HepG2 (cell line): Measurements from ENCODE around the gene GP1BA. TPM values are rescaled to one million over a fixed set of nuclear protein-coding genes. Genes with fewer than 3 reads are reported as not detected.

Experiments
- ATAC-seq: fragments of 200-7000 bp; cut with Tn5 transposase; 3 replicates; pipeline ENCODE4 v1.9.1; 2020; ENCODE audit warnings: mild to moderate bottlenecking, moderate library complexity
- BruUV-seq: library from RNA; stranded (reverse); fragments of 400-500 nt; replicated peaks from 2 replicates; lab custom pipeline; 2021; lab: Mats Ljungman, UMichigan
- CTCF ChIA-PET: fragments of 300-600 bp; formaldehyde crosslinking; extraction: SDS; loops from one replicate; lab custom pipeline; 2021; ENCODE audit warnings: low total read pairs, inconsistent platforms, low intra/inter-chr PET ratio; lab: Yijun Ruan, JAX
- POLR2A ChIA-PET: fragments of 350-600 bp; sonication (Branson Sonifier 250); formaldehyde crosslinking; loops from one replicate; lab custom pipeline; 2020; ENCODE audit warnings: antibody characterized with exemption, inconsistent platforms; lab: Yijun Ruan, JAX
- DNase-seq: peaks from one replicate; pipeline ENCODE4 v3.0.0-alpha.2; 2015; ENCODE audit warnings: low spot score
- FAIRE-seq: peaks from 3 replicates; lab custom pipeline; 2011; peaks lifted over from hg19 to GRCh38; lab: Jason Lieb, UNC
- H2AFZ ChIP-seq: one replicate; pipeline ENCODE4 v1.6.1; 2011; ENCODE audit warnings: low read length, inconsistent platforms
- H3K27ac ChIP-seq: fragments of 300-600 bp; 3 replicates; pipeline ENCODE4 v1.8.0; 2011; ENCODE audit warnings: mixed run types, mild to moderate bottlenecking, mixed read lengths, low read length, inconsistent platforms; ENCODE audit not compliant: insufficient read depth; ENCODE audit errors: extremely low read length
- H3K27me3 ChIP-seq, 2 experiments: fragments of 200-600 bp in 1 of 2; 2 replicates in 1 of 2; 3 replicates in 1 of 2; pipeline versions ENCODE4 v1.6.0 to v1.8.0; 2011; ENCODE audit warnings: low read length in 2 of 2, mild to moderate bottlenecking in 2 of 2, moderate library complexity in 2 of 2, inconsistent platforms in 1 of 2; ENCODE audit not compliant: insufficient read depth in 2 of 2, control insufficient read depth in 1 of 2
- H3K36me3 ChIP-seq, 2 experiments: fragments of 200-600 bp in 1 of 2; replicated peaks in 1 of 2; 2 replicates in 1 of 2; 3 replicates in 1 of 2; pipeline versions ENCODE4 v1.5.1 to v1.8.0; 2011; ENCODE audit warnings: low read length in 2 of 2, inconsistent platforms in 1 of 2; ENCODE audit not compliant: insufficient read depth in 2 of 2, control insufficient read depth in 1 of 2
- H3K4me1 ChIP-seq: 2 replicates; pipeline ENCODE4 v1.5.1; 2012; ENCODE audit warnings: low read length, inconsistent platforms; ENCODE audit not compliant: insufficient read depth
- H3K4me2 ChIP-seq: 2 replicates; pipeline ENCODE4 v1.6.0; 2011; ENCODE audit warnings: low read depth, low read length, inconsistent platforms
- H3K4me3 ChIP-seq, 3 experiments: fragments of 200-600 bp in 1 of 3; sonication (generic), shearing (Covaris generic) in 1 of 3; replicated peaks in 1 of 3; 2 replicates each; pipeline ENCODE4 v1.5.1; 2011 to 2016; ENCODE audit warnings: low read length in 3 of 3, inconsistent platforms in 2 of 3, low read depth in 2 of 3, mild to moderate bottlenecking in 2 of 3, control low read depth in 1 of 3, mixed read lengths in 1 of 3; ENCODE audit not compliant: insufficient read depth in 1 of 3
- H3K79me2 ChIP-seq: one replicate; pipeline ENCODE4 v1.6.1; 2011; ENCODE audit warnings: low read length, inconsistent platforms; ENCODE audit not compliant: insufficient read depth
- H3K9ac ChIP-seq: 2 replicates; pipeline ENCODE4 v1.6.0; 2011; ENCODE audit warnings: mild to moderate bottlenecking, low read depth, low read length, inconsistent platforms; ENCODE audit not compliant: insufficient read depth
- H3K9me3 ChIP-seq: 2 replicates; pipeline ENCODE4 v1.5.1; 2012; ENCODE audit warnings: mild to moderate bottlenecking, low read length
- H4K20me1 ChIP-seq: 2 replicates; pipeline ENCODE4 v1.6.0; 2011; ENCODE audit warnings: inconsistent platforms, mild to moderate bottlenecking, low read length, moderate library complexity; ENCODE audit not compliant: insufficient read depth
- BRD4 ChIP-seq: sonication (generic); formaldehyde crosslinking; IDR thresholded peaks from 2 replicates; pipeline ENCODE4 v1.4.0; 2020; ENCODE audit warnings: missing genetic modification reagents
- ETV5 ChIP-seq: IDR thresholded peaks from 2 replicates; pipeline ENCODE4 v1.6.1; 2018; ENCODE audit warnings: missing biosample characterization, missing genetic modification reagents, inconsistent platforms, borderline replicate concordance
- GZF1 ChIP-seq: sonication (generic); formaldehyde crosslinking; IDR thresholded peaks from 2 replicates; pipeline ENCODE4 v1.5.1; 2020; ENCODE audit warnings: mild to moderate bottlenecking, missing genetic modification reagents
- HNRNPH1 ChIP-seq: fragments of 200-400 bp; formaldehyde crosslinking; optimal IDR thresholded peaks from 2 replicates; pipeline ENCODE3; 2017; ENCODE audit warnings: mild to moderate bottlenecking, low read depth, low read length
- HNRNPL ChIP-seq: fragments of 200-400 bp; formaldehyde crosslinking; IDR thresholded peaks from 2 replicates; pipeline ENCODE4 v1.6.1; 2017; ENCODE audit warnings: mild to moderate bottlenecking, low read depth, low read length
- SSRP1 ChIP-seq: IDR thresholded peaks from 2 replicates; pipeline ENCODE4 v1.6.1; 2016; ENCODE audit warnings: control low read depth
- ZFAT ChIP-seq: sonication (generic); formaldehyde crosslinking; conservative IDR thresholded peaks from 2 replicates; pipeline ENCODE4 v1.8.1; 2023; ENCODE audit warnings: missing genetic modification reagents, inconsistent platforms
- ZNF776 ChIP-seq: sonication (generic); formaldehyde crosslinking; IDR thresholded peaks from 2 replicates; pipeline ENCODE4 v1.4.0; 2020; ENCODE audit warnings: mild to moderate bottlenecking, missing genetic modification reagents
- WGBS: methylation state at CpG from one replicate; pipeline ENCODE4 v1.1.6; 2017; ENCODE audit warnings: low lambda C conversion rate; 5-methylcytosine and 5-hydroxymethylcytosine counted together
- in situ Hi-C: cut with HindIII; loops from 2 replicates; pipeline ENCODE4 v1.10.0; 2017; ENCODE audit warnings: low pct_unique_long_range_greater_than_20kb; ENCODE audit not compliant: extremely low pct_ligation_motif_present
- intact Hi-C: fragments of 100-400 bp; cut with micrococcal nuclease; formaldehyde crosslinking; loops from one replicate; pipeline ENCODE4 v1.10.0; 2022; ENCODE audit not compliant: unreplicated experiment
- polyA plus RNA-seq, 8 experiments: library from polyadenylated mRNA; depleted of rRNA in 3 of 8; stranded (reverse) in 7 of 8; unstranded in 1 of 8; fragments of >200 nt; fragmentation: Illumina TruSeq in 4 of 8; extraction: Trizol in 4 of 8; gene quantifications; 2 replicates each; pipeline versions ENCODE4 v1.2.1 to v1.2.3, GENCODE V29; 2011 to 2016; ENCODE audit warnings: low read depth in 4 of 8, missing spikeins in 1 of 8, mixed read lengths in 1 of 8; ENCODE audit not compliant: insufficient read depth in 1 of 8
- total RNA-seq, 5 experiments: library from RNA; depleted of rRNA; stranded (reverse); fragments of >200 nt; fragmentation: Illumina TruSeq; extraction: Trizol; gene quantifications; 2 replicates each; pipeline ENCODE4 v1.2.3, GENCODE V29; 2016; ENCODE audit warnings: low read depth in 1 of 5
- TF ChIP-seq, protein P1 (sequence below), 2 experiments: sonication (generic) in 1 of 2; formaldehyde crosslinking in 1 of 2; IDR thresholded peaks; 2 replicates each; pipeline versions ENCODE4 v1.6.1 to v1.9.0; 2014 to 2022; ENCODE audit warnings: antibody characterized with exemption in 1 of 2, borderline replicate concordance in 1 of 2, inconsistent platforms in 1 of 2, low read depth in 1 of 2, missing genetic modification reagents in 1 of 2
- TF ChIP-seq, protein P2 (sequence below): sonication (generic); formaldehyde crosslinking; IDR thresholded peaks from 2 replicates; pipeline ENCODE4 v1.4.0; 2020; ENCODE audit warnings: missing genetic modification reagents
- TF ChIP-seq, protein P3 (sequence below): sonication (generic); formaldehyde crosslinking; IDR thresholded peaks from 2 replicates; pipeline ENCODE4 v1.4.0; 2020; ENCODE audit warnings: missing genetic modification reagents, borderline replicate concordance

The GP1BA gene
- total and polyA plus RNA-seq, 2 of the 13 experiments (the other 11 are each of a cell fraction or from before 2014, with no cell fraction given) = not detected

DNA sequence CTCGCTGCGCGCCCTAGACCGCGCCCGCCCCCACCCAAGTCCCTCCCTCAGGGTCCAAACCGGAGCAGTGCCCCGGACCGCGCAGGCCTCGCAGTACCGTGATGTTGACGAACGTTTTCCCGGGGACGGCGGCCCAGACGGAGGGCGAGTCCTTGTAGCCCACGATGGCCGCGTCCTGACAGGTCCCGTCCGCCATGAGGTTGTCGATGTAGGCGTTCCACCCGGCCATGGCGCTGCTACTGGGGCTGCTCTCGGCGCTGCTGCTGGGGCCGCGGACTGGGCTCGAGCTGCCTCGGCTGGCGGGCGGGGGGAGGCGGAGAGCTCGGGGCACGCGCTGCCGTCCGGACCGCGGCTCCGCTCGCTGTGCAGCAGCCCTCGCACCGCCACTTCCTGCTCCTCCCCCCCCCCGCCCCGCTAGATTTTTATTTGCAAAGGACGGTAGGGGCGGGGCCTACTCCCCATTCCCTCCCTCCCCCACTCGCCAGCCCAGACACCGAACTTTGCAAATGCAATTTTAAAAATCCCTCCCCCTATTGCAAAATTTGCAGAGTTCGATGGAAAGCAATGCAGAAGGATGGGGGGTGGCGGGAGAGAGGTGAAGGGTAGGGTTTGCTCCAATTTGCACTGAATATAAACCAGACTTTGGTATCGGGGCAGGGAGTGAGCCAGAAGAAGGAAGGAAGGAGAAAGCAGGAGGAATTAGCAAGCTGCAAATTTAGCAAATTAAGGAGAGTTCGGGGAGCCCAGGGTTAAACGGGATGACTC lies 16.3 kb downstream of the GP1BA start, which contains the start of gene PFN1 (continued):
- TF ChIP-seq, protein P1, sequence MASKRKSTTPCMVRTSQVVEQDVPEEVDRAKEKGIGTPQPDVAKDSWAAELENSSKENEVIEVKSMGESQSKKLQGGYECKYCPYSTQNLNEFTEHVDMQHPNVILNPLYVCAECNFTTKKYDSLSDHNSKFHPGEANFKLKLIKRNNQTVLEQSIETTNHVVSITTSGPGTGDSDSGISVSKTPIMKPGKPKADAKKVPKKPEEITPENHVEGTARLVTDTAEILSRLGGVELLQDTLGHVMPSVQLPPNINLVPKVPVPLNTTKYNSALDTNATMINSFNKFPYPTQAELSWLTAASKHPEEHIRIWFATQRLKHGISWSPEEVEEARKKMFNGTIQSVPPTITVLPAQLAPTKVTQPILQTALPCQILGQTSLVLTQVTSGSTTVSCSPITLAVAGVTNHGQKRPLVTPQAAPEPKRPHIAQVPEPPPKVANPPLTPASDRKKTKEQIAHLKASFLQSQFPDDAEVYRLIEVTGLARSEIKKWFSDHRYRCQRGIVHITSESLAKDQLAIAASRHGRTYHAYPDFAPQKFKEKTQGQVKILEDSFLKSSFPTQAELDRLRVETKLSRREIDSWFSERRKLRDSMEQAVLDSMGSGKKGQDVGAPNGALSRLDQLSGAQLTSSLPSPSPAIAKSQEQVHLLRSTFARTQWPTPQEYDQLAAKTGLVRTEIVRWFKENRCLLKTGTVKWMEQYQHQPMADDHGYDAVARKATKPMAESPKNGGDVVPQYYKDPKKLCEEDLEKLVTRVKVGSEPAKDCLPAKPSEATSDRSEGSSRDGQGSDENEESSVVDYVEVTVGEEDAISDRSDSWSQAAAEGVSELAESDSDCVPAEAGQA (IDR thresholded peaks at IDR 0.05; ENCODE audit: low read depth) = no peak
- TF ChIP-seq, protein P1 (CRISPR knock-in tag; IDR thresholded peaks at IDR 0.05; ENCODE audit: borderline replicate concordance) = no peak; the same call in 1 of the 2 replicates
- no peak for TF ChIP-seq HNRNPH1
- 0 out of 2 replicates have a peak, but pooled peaks have one; percentile 48 for TF ChIP-seq ZFAT (CRISPR knock-in tag)
- TF ChIP-seq HNRNPL = no peak

DNA sequence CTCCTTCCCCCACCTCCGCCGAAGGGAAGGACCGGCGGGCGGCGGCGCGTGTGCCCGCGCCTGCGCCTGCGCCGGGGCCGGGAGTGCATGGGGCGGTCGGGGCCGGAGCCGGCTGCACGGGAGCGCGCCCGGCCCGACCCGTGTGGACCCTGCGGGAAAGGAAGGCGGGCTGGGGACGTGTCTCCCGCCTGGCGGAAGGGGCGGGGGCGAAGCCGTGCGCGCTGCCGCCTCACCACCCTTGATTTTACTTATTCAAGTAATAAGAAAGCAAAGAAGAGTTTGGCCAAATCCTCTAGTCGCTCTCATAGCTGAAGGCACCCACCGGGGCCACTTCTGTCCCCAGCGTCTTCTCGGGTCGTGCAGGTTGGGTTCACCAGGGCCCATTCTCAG lies 16.8 kb downstream of the GP1BA start:
- H3K9ac ChIP-seq = peak overlapping the region; percentile 84
- H3K4me2 ChIP-seq = peak overlapping the region; percentile 84
- peaks cover 59% of the 10 kb centered on the region for H3K4me1 ChIP-seq
- H3K79me2 ChIP-seq = peaks cover 49% of the 10 kb centered on the region
- DNase-seq (peak; percentile 82), FAIRE-seq (no peak), ATAC-seq (peak; percentile 62)
- 1% methylated on average over 22 of the region's 40 CpGs for WGBS
- in situ Hi-C loops (no loop called here), intact Hi-C loops (no loop called here)
- H3K27me3 ChIP-seq = no peaks in the 10 kb centered on the region; a peak in 1 of 5 replicates
- H3K27ac ChIP-seq = peak overlapping the region; percentile 99
- peak overlapping the region; percentile 70 to 100 (median 93) for H3K4me3 ChIP-seq
- H3K36me3 ChIP-seq = peaks cover 10 to 28% of the 10 kb centered on the region in 2 experiments
- ChIA-PET CTCF (no interaction called here), POLR2A (interaction anchor here (0.6 to 10.0 kb wide), 7 partner anchors 9 to 153 kb away, joined by 3 to 273 read pairs (median 9); partner anchors contain the start of genes INCA1, KIF1C, PSMB6 and RNF167)
- peaks cover 33% of the 10 kb centered on the region for H4K20me1 ChIP-seq
- no TSS peak for BruUV-seq
- H3K9me3 ChIP-seq = no peaks in the 10 kb centered on the region
- no peak overlapping the region for H2AFZ ChIP-seq
- TF ChIP-seq, protein P2, sequence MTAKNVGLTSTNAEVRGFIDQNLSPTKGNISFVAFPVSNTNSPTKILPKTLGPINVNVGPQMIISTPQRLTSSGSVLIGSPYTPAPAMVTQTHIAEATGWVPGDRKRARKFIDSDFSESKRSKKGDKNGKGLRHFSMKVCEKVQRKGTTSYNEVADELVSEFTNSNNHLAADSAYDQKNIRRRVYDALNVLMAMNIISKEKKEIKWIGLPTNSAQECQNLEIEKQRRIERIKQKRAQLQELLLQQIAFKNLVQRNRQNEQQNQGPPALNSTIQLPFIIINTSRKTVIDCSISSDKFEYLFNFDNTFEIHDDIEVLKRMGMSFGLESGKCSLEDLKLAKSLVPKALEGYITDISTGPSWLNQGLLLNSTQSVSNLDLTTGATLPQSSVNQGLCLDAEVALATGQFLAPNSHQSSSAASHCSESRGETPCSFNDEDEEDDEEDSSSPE (CRISPR knock-in tag) = 0 out of 2 replicates have a peak, but pooled peaks have one; percentile 48
- TF ChIP-seq SSRP1 (0 out of 2 replicates have a peak, but pooled peaks have one; percentile 32), GZF1 (CRISPR knock-in tag) (no peak), ETV5 (CRISPR knock-in tag) (peak; percentile 12; the same call in 1 of the 2 replicates), ZNF776 (no peak), BRD4 (peak; percentile 20; the same call in 1 of the 2 replicates)
- TF ChIP-seq, protein P3, sequence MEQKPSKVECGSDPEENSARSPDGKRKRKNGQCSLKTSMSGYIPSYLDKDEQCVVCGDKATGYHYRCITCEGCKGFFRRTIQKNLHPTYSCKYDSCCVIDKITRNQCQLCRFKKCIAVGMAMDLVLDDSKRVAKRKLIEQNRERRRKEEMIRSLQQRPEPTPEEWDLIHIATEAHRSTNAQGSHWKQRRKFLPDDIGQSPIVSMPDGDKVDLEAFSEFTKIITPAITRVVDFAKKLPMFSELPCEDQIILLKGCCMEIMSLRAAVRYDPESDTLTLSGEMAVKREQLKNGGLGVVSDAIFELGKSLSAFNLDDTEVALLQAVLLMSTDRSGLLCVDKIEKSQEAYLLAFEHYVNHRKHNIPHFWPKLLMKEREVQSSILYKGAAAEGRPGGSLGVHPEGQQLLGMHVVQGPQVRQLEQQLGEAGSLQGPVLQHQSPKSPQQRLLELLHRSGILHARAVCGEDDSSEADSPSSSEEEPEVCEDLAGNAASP (CRISPR knock-in tag) = no peak
